NOMO-1 (cell line): Measurements from ENCODE around the gene CAMK1.
A peak's percentile ranks its signal among the peaks of the same experiment; 100 is the strongest.

Source experiments
- DNase-seq, 2 experiments: peaks; one replicate each; lab custom pipeline; 2025; ENCODE audit not compliant: unreplicated experiment in 2 of 2; lab: John Stamatoyannopoulos, UW

CAMK1 gene

GRCh38 chr3:9769426-9770275 lies at the start of gene CAMK1:
TSS of gene CAMK1 (minus strand) at chr3:9769947. CDS start at chr3:9767749, 2,198 bp downstream.
- peak; percentile 66 to 70 for DNase-seq

- DNase-seq = no peak
Observed at GRCh38 chr3:9818666-9819335, 49.1 kb upstream of the CAMK1 start.

GRCh38 chr3:9817436-9817835 lies 47.7 kb upstream of the CAMK1 start:
- no peak for DNase-seq

GRCh38 chr3:9815986-9816385 lies 46.2 kb upstream of the CAMK1 start:
- no peak for DNase-seq

- no peak for DNase-seq
Observed at GRCh38 chr3:9812870-9813483, 43.2 kb upstream of the CAMK1 start.

- DNase-seq = no peak
Observed at GRCh38 chr3:9810846-9811245, 41.1 kb upstream of the CAMK1 start.

GRCh38 chr3:9810433-9810770 lies 40.7 kb upstream of the CAMK1 start:
- no peak for DNase-seq

- DNase-seq = peak; percentile 65 to 76
Observed at GRCh38 chr3:9809615-9810432, 40.1 kb upstream of the CAMK1 start, which contains the start of gene TTLL3. TSS of gene TTLL3 (plus strand) at chr3:9810262. CDS start at chr3:9810662, 400 bp downstream.

- no peak for DNase-seq
Observed at GRCh38 chr3:9809239-9809614, 39.5 kb upstream of the CAMK1 start.

- DNase-seq = peak in 1 of 2 experiments; percentile 28
Observed at GRCh38 chr3:9808345-9809037, 38.7 kb upstream of the CAMK1 start.

GRCh38 chr3:9807981-9808344 lies 38.2 kb upstream of the CAMK1 start:
- DNase-seq = no peak

GRCh38 chr3:9806688-9807589 lies 37.2 kb upstream of the CAMK1 start:
- no peak for DNase-seq

GRCh38 chr3:9806137-9806536 lies 36.4 kb upstream of the CAMK1 start:
- DNase-seq = no peak

- DNase-seq = no peak
Observed at GRCh38 chr3:9804996-9805395, 35.2 kb upstream of the CAMK1 start.

- no peak for DNase-seq
Observed at GRCh38 chr3:9803494-9803893, 33.7 kb upstream of the CAMK1 start.

GRCh38 chr3:9800529-9800928 lies 30.8 kb upstream of the CAMK1 start:
- DNase-seq = no peak

GRCh38 chr3:9797196-9797945 lies 27.6 kb upstream of the CAMK1 start:
- no peak for DNase-seq

GRCh38 chr3:9795207-9795606 lies 25.5 kb upstream of the CAMK1 start:
- peak; percentile 28 to 38 for DNase-seq

- DNase-seq = no peak
Observed at GRCh38 chr3:9794400-9794799, 24.7 kb upstream of the CAMK1 start.
